NOMO-1 (cell line): ENCODE data around the gene OR2A14.
"Not testable (repeated sequence)": the region's sequence is repeated elsewhere in the genome, so short reads cannot be mapped to it uniquely, and the experiment has no call there.

Experiments used
- DNase-seq, 2 experiments: peaks; one replicate each; lab custom pipeline; 2025; ENCODE audit not compliant: unreplicated experiment in 2 of 2; lab: John Stamatoyannopoulos, UW

OR2A14 gene

DNA sequence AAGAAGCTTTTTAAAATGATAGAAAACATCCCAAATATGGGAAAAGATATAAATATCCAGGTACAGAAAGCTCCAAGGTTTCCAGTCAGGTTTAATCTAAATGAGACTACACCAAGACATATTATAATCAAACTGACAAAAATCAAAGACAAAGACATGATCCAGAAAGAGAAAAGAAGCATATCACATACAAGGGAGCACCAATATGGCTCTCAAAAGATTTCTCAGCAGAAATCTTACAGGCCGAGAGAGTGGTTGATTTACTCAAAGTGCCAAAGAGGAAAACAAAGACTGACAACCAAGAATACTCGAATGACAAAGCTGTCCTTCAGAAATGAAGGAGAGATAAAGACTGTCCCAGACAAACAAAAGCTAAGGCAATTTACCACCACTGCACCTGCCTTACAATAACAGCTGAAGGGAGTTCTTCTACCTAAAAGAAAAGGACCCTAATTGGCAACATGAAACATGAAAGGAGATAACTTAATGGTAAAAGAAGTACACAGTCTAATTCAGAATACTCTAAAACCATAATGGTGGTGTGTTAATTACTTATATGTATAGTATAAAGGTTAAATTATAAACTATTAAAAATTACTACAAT, 25.4 kb downstream of the OR2A14 start:
- DNase-seq = no peak

DNA sequence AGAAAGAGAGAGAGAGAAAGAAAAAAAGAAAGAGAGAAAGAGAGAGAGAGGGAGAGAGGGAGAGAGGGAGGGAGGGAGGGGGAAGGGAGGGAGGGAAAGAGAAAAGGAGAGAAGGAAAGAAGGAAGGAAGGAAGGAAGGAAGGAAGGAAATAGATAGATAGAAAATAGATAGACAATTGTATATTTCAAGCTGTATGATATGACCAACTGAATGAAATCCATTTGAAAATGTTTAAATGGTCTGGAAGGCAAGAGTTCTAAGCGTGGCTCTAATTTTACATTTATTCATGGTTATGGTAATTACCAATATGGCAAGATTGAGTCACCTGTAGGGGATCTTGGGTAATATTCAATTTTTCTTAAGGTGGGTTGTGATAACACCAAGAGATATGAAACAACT, 35.9 kb downstream of the OR2A14 start:
- DNase-seq = no peak

DNA sequence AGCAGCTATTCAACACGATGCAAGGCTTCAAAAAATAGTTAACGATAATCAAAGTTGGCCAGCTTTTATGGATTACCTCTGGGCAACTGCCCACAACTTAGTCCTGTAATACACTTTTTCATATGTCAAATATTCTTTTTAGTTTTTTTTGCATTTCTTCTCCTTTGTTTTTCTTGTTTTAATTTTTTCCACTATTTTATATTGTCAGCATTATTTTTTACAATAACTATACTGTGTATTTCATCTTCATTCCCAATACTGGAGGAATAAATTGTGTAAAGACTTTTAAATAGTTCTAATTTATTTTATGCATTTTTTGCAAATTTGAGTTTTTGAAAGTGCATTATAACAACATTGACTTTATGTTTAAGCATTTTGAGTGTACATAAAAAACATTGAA, 41.8 kb downstream of the OR2A14 start:
- DNase-seq = no peak

DNA sequence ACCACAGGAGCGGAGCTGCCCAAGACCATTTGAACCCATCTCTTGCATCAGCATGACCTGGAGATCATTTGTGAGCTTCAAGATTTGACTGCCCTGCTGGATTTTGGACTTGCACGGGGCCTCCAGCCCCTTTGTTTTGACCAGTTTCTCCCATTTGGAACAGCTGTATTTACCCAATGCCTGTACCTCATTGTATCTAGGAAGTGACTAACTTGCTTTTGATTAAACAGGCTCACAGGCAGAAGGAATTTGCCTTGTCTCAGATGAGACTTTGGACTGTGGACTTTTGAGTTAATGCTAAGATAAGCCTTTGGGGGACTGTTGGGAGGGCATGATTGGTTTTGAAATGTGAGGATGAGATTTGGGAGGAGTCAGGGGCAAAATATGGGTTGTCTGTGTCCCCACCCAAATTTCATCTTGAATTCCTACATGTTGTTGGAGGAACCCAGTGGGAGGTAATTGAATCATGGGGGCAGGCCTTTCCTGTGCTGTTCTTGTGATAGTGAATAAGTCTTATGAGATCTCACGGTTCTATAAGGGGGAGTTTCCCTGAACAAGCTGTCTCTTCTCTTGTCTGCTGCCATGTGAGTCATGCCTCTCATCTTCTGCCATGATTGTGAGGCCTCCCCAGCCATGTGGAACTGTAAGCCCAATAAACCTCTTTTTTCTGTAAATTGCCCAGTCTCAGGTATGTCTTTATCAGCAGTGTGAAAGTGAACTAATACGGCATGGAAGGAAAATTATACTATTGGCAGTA, 48.8 kb downstream of the OR2A14 start:
- not testable (repeated sequence) for DNase-seq

DNA sequence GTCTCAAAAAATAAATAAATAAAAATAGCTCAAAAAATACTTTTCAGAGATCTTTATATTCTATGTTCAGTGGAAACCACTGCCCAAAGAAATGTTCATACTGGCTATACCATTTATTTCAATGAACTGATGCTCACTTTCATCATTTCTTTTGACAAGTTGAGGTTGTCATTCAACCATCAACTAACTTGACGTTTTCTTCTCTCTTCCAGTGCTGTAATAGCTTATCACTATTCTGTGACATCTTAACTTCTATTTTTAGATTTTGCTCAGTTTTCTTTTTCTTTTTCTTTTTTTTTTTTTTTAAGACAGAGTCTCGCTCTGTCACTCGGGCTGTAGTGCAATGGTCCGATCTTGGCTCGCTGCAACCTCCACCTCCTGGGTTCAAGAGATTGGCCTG, 51.6 kb downstream of the OR2A14 start:
- DNase-seq = no peak

DNA sequence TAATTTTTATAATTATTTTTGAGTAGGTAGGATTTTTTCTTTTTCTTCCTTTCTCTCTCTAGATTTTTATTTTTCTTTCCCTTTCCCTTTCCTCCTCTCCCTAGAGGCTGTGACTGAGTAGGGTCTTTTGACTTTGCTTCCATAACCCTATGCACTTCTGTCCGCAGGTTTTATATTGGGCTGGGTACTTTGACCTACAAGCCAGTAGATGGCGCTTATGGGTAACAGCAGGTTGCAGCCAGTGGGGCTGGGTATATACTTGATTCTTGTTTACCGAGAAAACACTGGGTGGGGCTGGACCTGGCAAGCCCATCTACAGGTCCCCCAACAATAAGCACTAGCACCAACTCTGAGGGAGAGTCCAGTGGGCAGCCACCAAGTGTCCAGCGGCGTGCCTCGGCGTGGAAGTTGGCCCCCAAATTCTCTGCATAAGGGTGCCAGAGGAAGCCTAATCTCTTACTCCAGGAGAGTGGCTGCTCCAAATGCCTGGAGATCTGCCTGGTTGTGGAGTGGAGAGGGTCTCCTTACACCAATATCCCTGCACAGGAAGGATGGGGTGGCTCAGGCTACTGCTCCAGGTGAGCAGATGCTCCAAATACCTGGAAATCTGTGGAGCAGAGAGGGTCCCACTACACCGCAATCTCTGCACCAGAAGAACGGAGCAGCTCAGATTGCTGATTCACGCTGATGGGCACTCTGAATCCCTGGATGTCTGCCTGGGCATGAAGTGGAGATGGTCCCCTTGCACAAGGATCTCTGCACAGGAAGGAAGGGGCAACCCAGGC, 55.6 kb downstream of the OR2A14 start:
- not testable (repeated sequence) for DNase-seq

DNA sequence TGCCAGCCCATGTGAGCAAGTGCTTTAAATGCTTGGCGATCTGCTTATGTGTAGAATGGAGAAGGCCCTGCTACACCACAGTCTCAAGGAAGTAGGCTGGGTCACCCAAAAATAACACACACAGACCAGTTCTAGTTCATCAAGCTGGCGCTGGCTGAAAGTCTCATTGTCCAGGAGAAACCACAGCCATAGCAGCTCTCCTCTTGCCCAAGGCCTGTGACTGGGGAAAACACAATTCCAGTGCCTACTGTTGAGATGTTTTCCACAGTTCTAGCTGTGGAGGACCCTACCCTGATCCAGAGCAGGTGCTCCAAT, 56.1 kb downstream of the OR2A14 start:
- not testable (repeated sequence) for DNase-seq
